ENCODE data around the gene SPATA13. TPM values are rescaled to one million over a fixed set of nuclear protein-coding genes. Genes with fewer than 3 reads are reported as not detected.

Gene SPATA13
- total RNA-seq, 1 experiment from 2014 or later = 0.88 TPM

- in situ Hi-C loops (cut with HindIII; ENCODE audit: low sequenced_read_pairs) = no loop called here
- DNase-seq (ENCODE audit: low spot score) = no peak
Measured at GRCh38 chr13:24267274-24267673, 106.8 kb downstream of the SPATA13 start.

GRCh38 chr13:24267801-24268200, 107.3 kb downstream of the SPATA13 start:
- in situ Hi-C loops (cut with HindIII; ENCODE audit: low sequenced_read_pairs) = no loop called here
- no peak for DNase-seq (ENCODE audit: low spot score)

GRCh38 chr13:24269821-24270220, 109.3 kb downstream of the SPATA13 start:
- DNase-seq (ENCODE audit: low spot score) = no peak
- in situ Hi-C loops (cut with HindIII; ENCODE audit: low sequenced_read_pairs) = no loop called here

- in situ Hi-C loops (cut with HindIII; ENCODE audit: low sequenced_read_pairs) = no loop called here
- peak; percentile 38 for DNase-seq (ENCODE audit: low spot score)
Measured at GRCh38 chr13:24270639-24271141, 110.2 kb downstream of the SPATA13 start.

- no peak for DNase-seq (ENCODE audit: low spot score)
- in situ Hi-C loops (cut with HindIII; ENCODE audit: low sequenced_read_pairs) = no loop called here
Measured at GRCh38 chr13:24271231-24271600, 110.7 kb downstream of the SPATA13 start.

- DNase-seq (ENCODE audit: low spot score) = peak; percentile 33
- in situ Hi-C loops (cut with HindIII; ENCODE audit: low sequenced_read_pairs) = no loop called here
Measured at GRCh38 chr13:24271601-24272451, 111.3 kb downstream of the SPATA13 start.

- peak; percentile 12 for DNase-seq (ENCODE audit: low spot score)
- in situ Hi-C loops (cut with HindIII; ENCODE audit: low sequenced_read_pairs) = no loop called here
Measured at GRCh38 chr13:24272452-24273161, 112.1 kb downstream of the SPATA13 start.

GRCh38 chr13:24273926-24274325, 113.4 kb downstream of the SPATA13 start:
- in situ Hi-C loops (cut with HindIII; ENCODE audit: low sequenced_read_pairs) = no loop called here
- no peak for DNase-seq (ENCODE audit: low spot score)

- DNase-seq (ENCODE audit: low spot score) = no peak
- in situ Hi-C loops (cut with HindIII; ENCODE audit: low sequenced_read_pairs) = no loop called here
Measured at GRCh38 chr13:24274452-24275021, 114.0 kb downstream of the SPATA13 start.

- in situ Hi-C loops (cut with HindIII; ENCODE audit: low sequenced_read_pairs) = no loop called here
- no peak for DNase-seq (ENCODE audit: low spot score)
Measured at GRCh38 chr13:24275041-24275440, 114.5 kb downstream of the SPATA13 start.

- in situ Hi-C loops (cut with HindIII; ENCODE audit: low sequenced_read_pairs) = no loop called here
- no peak for DNase-seq (ENCODE audit: low spot score)
Measured at GRCh38 chr13:24276306-24276705, 115.8 kb downstream of the SPATA13 start.

- DNase-seq (ENCODE audit: low spot score) = no peak
- in situ Hi-C loops (cut with HindIII; ENCODE audit: low sequenced_read_pairs) = no loop called here
Measured at GRCh38 chr13:24276861-24277260, 116.3 kb downstream of the SPATA13 start.

- DNase-seq (ENCODE audit: low spot score) = no peak
- in situ Hi-C loops (cut with HindIII; ENCODE audit: low sequenced_read_pairs) = no loop called here
Measured at GRCh38 chr13:24277761-24278160, 117.2 kb downstream of the SPATA13 start.

GRCh38 chr13:24279327-24280110, 119.0 kb downstream of the SPATA13 start:
- in situ Hi-C loops (cut with HindIII; ENCODE audit: low sequenced_read_pairs) = no loop called here
- no peak for DNase-seq (ENCODE audit: low spot score)

- DNase-seq (ENCODE audit: low spot score) = no peak
- in situ Hi-C loops (cut with HindIII; ENCODE audit: low sequenced_read_pairs) = no loop called here
Measured at GRCh38 chr13:24280720-24281119, 120.2 kb downstream of the SPATA13 start.

- DNase-seq (ENCODE audit: low spot score) = no peak
- in situ Hi-C loops (cut with HindIII; ENCODE audit: low sequenced_read_pairs) = no loop called here
Measured at GRCh38 chr13:24281188-24282008, 120.9 kb downstream of the SPATA13 start.

- in situ Hi-C loops (cut with HindIII; ENCODE audit: low sequenced_read_pairs) = no loop called here
- no peak for DNase-seq (ENCODE audit: low spot score)
Measured at GRCh38 chr13:24282256-24282655, 121.7 kb downstream of the SPATA13 start.

GRCh38 chr13:24284889-24285565, 124.5 kb downstream of the SPATA13 start:
- no peak for DNase-seq (ENCODE audit: low spot score)
- in situ Hi-C loops (cut with HindIII; ENCODE audit: low sequenced_read_pairs) = no loop called here

Measured in G401 (cell line).